Skeletal muscle satellite cell (primary cell): ENCODE data around the gene ZBTB20.
"Not testable (repeated sequence)": the region's sequence is repeated elsewhere in the genome, so short reads cannot be mapped to it uniquely, and the experiment has no call there.

ENCODE experiments used
- H3K27me3 ChIP-seq: 2 replicates; pipeline ENCODE4 v1.7.0; 2013; ENCODE audit warnings: low read length; ENCODE audit not compliant: control insufficient read depth, insufficient read depth
- H3K36me3 ChIP-seq: 2 replicates; pipeline ENCODE4 v1.7.0; 2013; ENCODE audit warnings: mild to moderate bottlenecking, control low read depth, low read length; ENCODE audit not compliant: insufficient read depth
- H3K4me1 ChIP-seq: 2 replicates; pipeline ENCODE4 v1.7.0; 2013; ENCODE audit warnings: low read length; ENCODE audit not compliant: control insufficient read depth, insufficient read depth
- H3K4me2 ChIP-seq: 2 replicates; pipeline ENCODE4 v1.7.0; 2013; ENCODE audit warnings: mild to moderate bottlenecking, low read length
- H3K4me3 ChIP-seq: 2 replicates; pipeline ENCODE4 v1.7.0; 2013; ENCODE audit warnings: low read length
- H3K9ac ChIP-seq: 2 replicates; pipeline ENCODE4 v1.7.0; 2013; ENCODE audit warnings: mild to moderate bottlenecking, low read depth, low read length, moderate library complexity
- H3K9me3 ChIP-seq: replicated peaks from 2 replicates; pipeline ENCODE4 v1.7.0; 2013; ENCODE audit warnings: mild to moderate bottlenecking, control low read depth, low read length

Gene ZBTB20

DNA sequence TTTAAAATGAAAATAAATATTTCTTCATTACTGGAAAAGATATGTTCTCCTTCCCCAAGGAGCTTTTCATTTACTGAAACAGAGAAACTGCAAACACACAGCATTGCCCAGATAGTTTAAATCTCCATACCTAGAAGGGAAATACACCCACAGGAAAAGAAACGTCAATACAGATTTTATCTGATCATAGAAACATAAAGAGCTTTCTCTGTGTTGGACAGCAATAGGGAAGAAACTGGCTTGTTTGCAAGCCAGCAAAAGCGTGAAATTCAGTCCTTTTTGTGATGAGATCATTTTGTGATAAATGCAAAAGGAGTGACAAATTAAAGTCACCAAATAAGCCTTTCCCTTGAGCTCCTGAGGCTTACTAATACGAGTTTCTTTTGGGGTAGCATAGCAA, 455.2 kb downstream of the ZBTB20 start:
- Histone ChIP-seq H3K9ac (no peak overlapping the region), H3K4me3 (no peak overlapping the region), H3K36me3 (no peaks in the 10 kb centered on the region), H3K9me3 (no peaks in the 10 kb centered on the region), H3K4me2 (no peak overlapping the region), H3K4me1 (no peaks in the 10 kb centered on the region), H3K27me3 (no peaks in the 10 kb centered on the region)

DNA sequence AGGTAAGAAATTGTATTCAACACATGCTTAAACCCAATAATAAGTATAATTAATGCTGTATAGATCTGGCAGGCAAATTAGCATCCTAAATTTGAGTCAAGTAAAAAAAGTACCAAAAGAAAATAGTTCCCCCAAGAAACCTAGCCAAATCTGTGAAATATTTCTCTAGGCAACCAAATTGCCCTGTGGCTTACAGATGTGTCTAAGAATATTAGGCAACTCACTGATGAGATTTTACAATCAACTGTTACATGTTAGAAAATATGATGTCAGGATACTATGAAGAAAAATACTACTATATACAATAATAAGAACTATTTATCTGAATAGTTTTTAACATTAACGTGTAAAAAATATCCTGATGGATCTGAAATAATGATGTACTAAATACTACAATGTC, 456.2 kb downstream of the ZBTB20 start:
- no peaks in the 10 kb centered on the region for H3K9me3 ChIP-seq
- H3K9ac ChIP-seq: no peak overlapping the region
- no peaks in the 10 kb centered on the region for H3K36me3 ChIP-seq
- peaks cover 6% of the 10 kb centered on the region for H3K4me1 ChIP-seq
- no peak overlapping the region for H3K4me2 ChIP-seq
- no peak overlapping the region for H3K4me3 ChIP-seq
- no peaks in the 10 kb centered on the region for H3K27me3 ChIP-seq

DNA sequence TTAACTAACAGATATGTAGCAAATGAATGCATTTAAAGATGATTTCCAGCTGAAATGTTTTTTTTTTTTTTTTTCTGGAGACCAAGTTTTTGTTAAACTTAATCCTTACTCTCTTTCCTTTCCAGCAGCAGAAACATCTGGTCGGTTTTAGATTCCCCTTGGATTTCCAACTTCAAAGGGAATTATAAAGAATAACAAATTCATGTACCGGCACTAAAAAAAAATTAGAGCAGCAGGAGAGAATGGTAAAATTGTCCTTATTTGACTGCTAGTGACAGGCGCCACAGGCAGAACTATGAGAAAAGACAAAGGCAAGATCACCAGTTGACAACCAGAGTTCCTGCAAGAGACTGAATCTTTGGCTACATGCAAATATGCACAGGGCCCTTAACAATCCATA, 459.9 kb downstream of the ZBTB20 start:
- H3K4me3 ChIP-seq: no peak overlapping the region
- H3K4me1 ChIP-seq: peaks cover 6% of the 10 kb centered on the region
- no peak overlapping the region for H3K4me2 ChIP-seq
- H3K27me3 ChIP-seq: no peaks in the 10 kb centered on the region
- no peaks in the 10 kb centered on the region for H3K36me3 ChIP-seq
- no peaks in the 10 kb centered on the region for H3K9me3 ChIP-seq
- no peak overlapping the region for H3K9ac ChIP-seq

- no peak overlapping the region for H3K4me3 ChIP-seq
Measured at GRCh38 chr3:114686621-114687020, 460.5 kb downstream of the ZBTB20 start.

GRCh38 chr3:114685161-114685560, 461.9 kb downstream of the ZBTB20 start:
- peak overlapping the region; percentile 56 for H3K4me3 ChIP-seq
- H3K9me3 ChIP-seq: no peaks in the 10 kb centered on the region
- no peaks in the 10 kb centered on the region for H3K36me3 ChIP-seq
- peaks cover 6% of the 10 kb centered on the region for H3K4me1 ChIP-seq
- peak overlapping the region; percentile 42 for H3K9ac ChIP-seq
- peak overlapping the region; percentile 72 for H3K4me2 ChIP-seq
- H3K27me3 ChIP-seq: no peaks in the 10 kb centered on the region

More at GRCh38 chr3:114686621-114687020, 460.5 kb downstream of the ZBTB20 start:
- H3K4me2 ChIP-seq: peak overlapping the region; percentile 43
- H3K9me3 ChIP-seq: no peaks in the 10 kb centered on the region
- no peak overlapping the region for H3K9ac ChIP-seq
- peaks cover 6% of the 10 kb centered on the region for H3K4me1 ChIP-seq
- no peaks in the 10 kb centered on the region for H3K36me3 ChIP-seq
- no peaks in the 10 kb centered on the region for H3K27me3 ChIP-seq

GRCh38 chr3:114680299-114680698, 466.8 kb downstream of the ZBTB20 start:
- H3K9me3 ChIP-seq: no peaks in the 10 kb centered on the region
- no peak overlapping the region for H3K4me2 ChIP-seq
- no peaks in the 10 kb centered on the region for H3K36me3 ChIP-seq
- H3K27me3 ChIP-seq: no peaks in the 10 kb centered on the region
- no peak overlapping the region for H3K9ac ChIP-seq
- H3K4me1 ChIP-seq: no peaks in the 10 kb centered on the region
- H3K4me3 ChIP-seq: no peak overlapping the region

DNA sequence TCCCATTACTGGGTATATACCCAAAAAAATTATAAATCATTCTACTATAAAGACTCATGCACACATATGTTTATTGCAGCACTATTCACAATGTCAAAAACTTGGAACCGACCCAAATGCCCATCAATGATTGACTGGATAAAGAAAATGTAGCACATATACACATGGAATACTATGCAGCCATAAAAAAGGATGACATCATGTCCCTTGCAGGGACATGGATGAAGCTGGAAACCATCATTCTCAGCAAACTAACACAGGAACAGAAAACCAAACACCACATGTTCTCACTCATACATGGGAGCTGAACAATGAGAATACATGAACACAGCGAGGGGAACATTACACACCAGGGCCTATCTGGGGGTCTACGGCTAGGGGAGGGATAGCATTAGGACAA, 467.3 kb downstream of the ZBTB20 start:
- H3K9ac ChIP-seq, H3K27me3 ChIP-seq, H3K4me2 ChIP-seq, H3K9me3 ChIP-seq, H3K4me3 ChIP-seq, H3K36me3 ChIP-seq, H3K4me1 ChIP-seq: not testable (repeated sequence)

- Histone ChIP-seq H3K9me3 (no peaks in the 10 kb centered on the region), H3K27me3 (no peaks in the 10 kb centered on the region), H3K4me2 (no peak overlapping the region), H3K9ac (no peak overlapping the region), H3K4me3 (no peak overlapping the region), H3K36me3 (no peaks in the 10 kb centered on the region), H3K4me1 (peaks cover 26% of the 10 kb centered on the region)
Measured at GRCh38 chr3:114675104-114675503, 472.0 kb downstream of the ZBTB20 start.

DNA sequence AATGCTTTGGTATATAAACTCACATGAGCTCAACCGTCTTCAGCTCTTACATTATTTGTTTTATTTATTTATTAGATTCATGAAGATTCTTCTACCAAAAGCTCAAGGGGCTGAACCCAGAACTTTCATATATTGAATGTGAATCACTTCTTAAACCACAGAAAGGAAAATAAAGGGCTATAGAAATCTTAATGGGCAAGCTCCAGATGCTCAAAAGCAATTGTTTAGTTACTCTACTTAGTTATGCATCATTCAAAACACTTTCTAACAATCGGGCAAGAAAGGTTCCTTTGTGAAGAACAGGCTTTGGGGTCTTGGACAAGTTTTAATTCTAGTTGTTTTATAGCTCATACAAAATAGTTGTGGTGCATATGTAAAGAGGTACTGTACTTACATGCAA, 473.1 kb downstream of the ZBTB20 start:
- Histone ChIP-seq H3K9me3 (no peaks in the 10 kb centered on the region), H3K4me3 (no peak overlapping the region), H3K4me1 (peaks cover 37% of the 10 kb centered on the region), H3K9ac (peak overlapping the region; percentile 41), H3K4me2 (peak overlapping the region; percentile 58), H3K27me3 (no peaks in the 10 kb centered on the region), H3K36me3 (no peaks in the 10 kb centered on the region)

DNA sequence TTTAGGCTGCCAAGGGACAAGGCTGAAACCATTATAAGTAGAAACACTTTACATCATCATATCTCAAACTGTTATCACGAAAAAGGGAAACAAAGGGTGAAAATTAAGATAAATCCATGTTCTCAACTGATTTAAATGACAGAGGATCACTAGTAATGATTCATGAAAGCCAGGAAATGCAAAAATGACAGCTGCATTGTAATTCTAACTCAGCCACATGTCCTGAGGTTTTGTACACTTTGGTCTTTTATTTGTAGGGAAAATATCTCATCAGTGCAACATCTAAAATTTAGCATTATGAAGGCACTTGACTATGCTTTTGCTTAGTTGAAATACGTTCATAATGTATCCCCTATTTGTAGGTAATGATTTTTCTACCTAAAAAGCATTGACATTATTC, 473.6 kb downstream of the ZBTB20 start:
- Histone ChIP-seq H3K36me3 (no peaks in the 10 kb centered on the region), H3K9me3 (no peaks in the 10 kb centered on the region), H3K27me3 (no peaks in the 10 kb centered on the region), H3K4me2 (peak overlapping the region; percentile 58), H3K4me1 (peaks cover 38% of the 10 kb centered on the region), H3K4me3 (no peak overlapping the region), H3K9ac (peak overlapping the region; percentile 41)

- Histone ChIP-seq H3K36me3 (no peaks in the 10 kb centered on the region), H3K9ac (no peak overlapping the region), H3K4me3 (no peak overlapping the region), H3K4me1 (peaks cover 38% of the 10 kb centered on the region), H3K9me3 (no peaks in the 10 kb centered on the region), H3K27me3 (no peaks in the 10 kb centered on the region), H3K4me2 (no peak overlapping the region)
Measured at GRCh38 chr3:114672692-114673447, 474.2 kb downstream of the ZBTB20 start.
